Activated CD8-positive, alpha-beta memory T cell treated with anti-CD3 and anti-CD28 coated beads, Interleukin-2, amount 10 ng/mL, durations not matched to agents 7 days and 5 days (primary cell): ENCODE results near the gene C20orf204. TPM values are rescaled to one million over a fixed set of nuclear protein-coding genes. Genes with fewer than 3 reads are reported as not detected.
A peak's percentile ranks its signal among the peaks of the same experiment; 100 is the strongest.

Experiments
- ATAC-seq: fragments of 150-1000 bp; cut with Tn5 transposase; one replicate; pipeline ENCODE4 v1.10.0; 2021; ENCODE audit warnings: moderate library complexity
- CTCF ChIA-PET: fragments of 350-600 bp; sonication (Branson Sonifier 250); formaldehyde crosslinking; loops from one replicate; lab custom pipeline; 2021; ENCODE audit warnings: antibody characterized with exemption; lab: Charles Lee
- DNase-seq: peaks from one replicate; pipeline ENCODE4 v3.0.0-alpha.2; 2020
- H3K27ac Mint-ChIP-seq: one replicate; pipeline ENCODE4 v1.8.0; 2021; ENCODE audit warnings: mild to moderate bottlenecking, mixed read lengths
- H3K27me3 Mint-ChIP-seq: one replicate; pipeline ENCODE4 v1.8.0; 2021; ENCODE audit warnings: mixed read lengths
- H3K36me3 Mint-ChIP-seq: one replicate; pipeline ENCODE4 v1.8.0; 2021; ENCODE audit warnings: mild to moderate bottlenecking, mixed read lengths
- H3K4me1 Mint-ChIP-seq: one replicate; pipeline ENCODE4 v1.8.0; 2021; ENCODE audit warnings: mixed read lengths
- H3K4me3 Mint-ChIP-seq: one replicate; pipeline ENCODE4 v1.8.0; 2021; ENCODE audit warnings: mild to moderate bottlenecking, moderate library complexity, mixed read lengths
- H3K9me3 Mint-ChIP-seq: one replicate; pipeline ENCODE4 v1.8.0; 2022; ENCODE audit warnings: low read depth, mixed read lengths
- total RNA-seq, 2 experiments: library from RNA; stranded (reverse); gene quantifications; one replicate each; pipeline ENCODE4 v1.2.3, GENCODE V29; 2021

The C20orf204 gene
- total RNA-seq, 2 experiments from 2014 or later = 17.5 to 19.0 TPM

- no peak overlapping the region for H3K27ac Mint-ChIP-seq
Observed at GRCh38 chr20:64021124-64021975, 14.6 kb upstream of the C20orf204 start.

GRCh38 chr20:64022671-64023360, 13.2 kb upstream of the C20orf204 start:
- CTCF ChIA-PET = interaction anchor here (0.6 kb wide), 1 partner anchor 16 kb away, joined by 4 read pairs; no protein-coding TSS in a partner anchor
- H3K36me3 Mint-ChIP-seq = peaks cover 56% of the 10 kb centered on the region
- no peaks in the 10 kb centered on the region for H3K27me3 Mint-ChIP-seq
- ATAC-seq = no peak
- H3K9me3 Mint-ChIP-seq = no peaks in the 10 kb centered on the region
- H3K27ac Mint-ChIP-seq = no peak overlapping the region
- no peak for DNase-seq
- no peak overlapping the region for H3K4me3 Mint-ChIP-seq
- H3K4me1 Mint-ChIP-seq = peaks cover 7% of the 10 kb centered on the region

More at GRCh38 chr20:64021124-64021975, 14.6 kb upstream of the C20orf204 start:
- ATAC-seq (no peak), DNase-seq (no peak)
- H3K27me3 Mint-ChIP-seq = no peaks in the 10 kb centered on the region
- peaks cover 7% of the 10 kb centered on the region for H3K4me1 Mint-ChIP-seq
- no peaks in the 10 kb centered on the region for H3K9me3 Mint-ChIP-seq
- peaks cover 61% of the 10 kb centered on the region for H3K36me3 Mint-ChIP-seq
- CTCF ChIA-PET = no interaction called here
- no peak overlapping the region for H3K4me3 Mint-ChIP-seq

GRCh38 chr20:64023361-64024140, 12.4 kb upstream of the C20orf204 start:
- Mint-ChIP-seq H3K4me3 (no peak overlapping the region), H3K27me3 (no peaks in the 10 kb centered on the region), H3K4me1 (peaks cover 7% of the 10 kb centered on the region), H3K9me3 (no peaks in the 10 kb centered on the region), H3K27ac (no peak overlapping the region), H3K36me3 (peaks cover 54% of the 10 kb centered on the region)
- ATAC-seq (no peak), DNase-seq (no peak)
- CTCF ChIA-PET = interaction anchor here (0.6 kb wide), 1 partner anchor 15 kb away, joined by 4 read pairs; no protein-coding TSS in a partner anchor

GRCh38 chr20:64024141-64024990, 11.6 kb upstream of the C20orf204 start:
- no peak overlapping the region for H3K27ac Mint-ChIP-seq
- peaks cover 51% of the 10 kb centered on the region for H3K36me3 Mint-ChIP-seq
- DNase-seq = no peak
- peaks cover 7% of the 10 kb centered on the region for H3K4me1 Mint-ChIP-seq
- CTCF ChIA-PET = no interaction called here
- no peak overlapping the region for H3K4me3 Mint-ChIP-seq
- ATAC-seq = no peak
- H3K9me3 Mint-ChIP-seq = no peaks in the 10 kb centered on the region
- no peaks in the 10 kb centered on the region for H3K27me3 Mint-ChIP-seq

- H3K4me1 Mint-ChIP-seq = peaks cover 3% of the 10 kb centered on the region
- no peak for ATAC-seq
- no peaks in the 10 kb centered on the region for H3K9me3 Mint-ChIP-seq
- H3K27me3 Mint-ChIP-seq = no peaks in the 10 kb centered on the region
- no peak for DNase-seq
- H3K4me3 Mint-ChIP-seq = no peak overlapping the region
- CTCF ChIA-PET = interaction anchor here (1.9 kb wide), 1 partner anchor 13 kb away, joined by 7 read pairs; no protein-coding TSS in a partner anchor
- no peak overlapping the region for H3K27ac Mint-ChIP-seq
- H3K36me3 Mint-ChIP-seq = peaks cover 54% of the 10 kb centered on the region
Observed at GRCh38 chr20:64025101-64025825, 10.7 kb upstream of the C20orf204 start.

- Mint-ChIP-seq H3K27me3 (no peaks in the 10 kb centered on the region), H3K27ac (no peak overlapping the region), H3K9me3 (no peaks in the 10 kb centered on the region), H3K4me3 (no peak overlapping the region), H3K4me1 (peaks cover 3% of the 10 kb centered on the region), H3K36me3 (peaks cover 54% of the 10 kb centered on the region)
- ATAC-seq (no peak), DNase-seq (no peak)
- CTCF ChIA-PET = interaction anchor here (1.9 kb wide), 1 partner anchor 13 kb away, joined by 7 read pairs; no protein-coding TSS in a partner anchor
Observed at GRCh38 chr20:64025826-64026412, 10.1 kb upstream of the C20orf204 start.

- no peak for DNase-seq
- Mint-ChIP-seq H3K27ac (peak overlapping the region; percentile 56), H3K27me3 (no peaks in the 10 kb centered on the region), H3K4me3 (no peak overlapping the region), H3K9me3 (no peaks in the 10 kb centered on the region), H3K36me3 (peaks cover 38% of the 10 kb centered on the region), H3K4me1 (peaks cover 8% of the 10 kb centered on the region)
- ATAC-seq = no peak
- CTCF ChIA-PET = no interaction called here
Observed at GRCh38 chr20:64027981-64028685, 7.8 kb upstream of the C20orf204 start.

- ATAC-seq (no peak), DNase-seq (no peak)
- CTCF ChIA-PET = interaction anchor here (0.9 kb wide), 1 partner anchor 9 kb away, joined by 3 read pairs; no protein-coding TSS in a partner anchor
- Mint-ChIP-seq H3K4me3 (no peak overlapping the region), H3K27me3 (no peaks in the 10 kb centered on the region), H3K4me1 (peaks cover 21% of the 10 kb centered on the region), H3K36me3 (peaks cover 32% of the 10 kb centered on the region), H3K27ac (no peak overlapping the region), H3K9me3 (no peaks in the 10 kb centered on the region)
Observed at GRCh38 chr20:64029293-64030117, 6.5 kb upstream of the C20orf204 start.

GRCh38 chr20:64030371-64031134, 5.4 kb upstream of the C20orf204 start:
- no peak for DNase-seq
- H3K36me3 Mint-ChIP-seq = peaks cover 27% of the 10 kb centered on the region
- H3K4me3 Mint-ChIP-seq = no peak overlapping the region
- ATAC-seq = no peak
- CTCF ChIA-PET = interaction anchor here (0.9 kb wide), 1 partner anchor 8 kb away, joined by 3 read pairs; no protein-coding TSS in a partner anchor
- H3K27ac Mint-ChIP-seq = peak overlapping the region; percentile 37
- H3K4me1 Mint-ChIP-seq = peaks cover 31% of the 10 kb centered on the region
- no peaks in the 10 kb centered on the region for H3K9me3 Mint-ChIP-seq
- no peaks in the 10 kb centered on the region for H3K27me3 Mint-ChIP-seq

GRCh38 chr20:64031822-64032314, 4.1 kb upstream of the C20orf204 start:
- no peak for DNase-seq
- CTCF ChIA-PET = interaction anchor here (1.1 kb wide), 1 partner anchor 21 kb away, joined by 4 read pairs; no protein-coding TSS in a partner anchor
- Mint-ChIP-seq H3K36me3 (peaks cover 19% of the 10 kb centered on the region), H3K4me1 (peaks cover 43% of the 10 kb centered on the region), H3K27ac (peak overlapping the region; percentile 19), H3K9me3 (no peaks in the 10 kb centered on the region), H3K4me3 (no peak overlapping the region), H3K27me3 (no peaks in the 10 kb centered on the region)
- no peak for ATAC-seq
